HG02610 (cell line): ENCODE data around the gene TTC28.
"Not testable (repeated sequence)": the region's sequence is repeated elsewhere in the genome, so short reads cannot be mapped to it uniquely, and the experiment has no call there.

Source experiments
- ATAC-seq: cut with Tn5 transposase; IDR thresholded peaks from one replicate; pipeline ENCODE4 v1.9.1; 2021; ENCODE audit warnings: mild to moderate bottlenecking, moderate library complexity; ENCODE audit not compliant: unreplicated experiment

The TTC28 gene

DNA sequence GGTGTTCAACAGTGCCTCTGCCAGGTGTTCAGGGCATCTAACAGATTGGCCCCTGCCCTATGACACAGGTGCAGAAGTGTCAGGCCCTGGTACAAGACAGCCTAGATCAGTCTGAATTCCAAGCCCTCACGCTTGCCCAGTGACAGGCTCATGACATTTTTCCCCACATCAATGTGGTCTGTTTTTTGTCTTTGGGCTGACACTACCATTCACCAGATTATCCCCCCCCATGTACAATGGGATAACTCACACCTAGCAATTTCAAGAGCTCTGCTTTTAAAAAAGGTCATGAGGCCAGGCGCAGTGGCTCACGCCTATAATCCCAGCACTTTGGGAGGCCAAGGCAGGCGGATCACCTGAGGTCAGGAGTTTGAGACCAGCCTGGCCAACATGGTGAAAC lies 605.1 kb downstream of the TTC28 start:
- no peak for ATAC-seq

DNA sequence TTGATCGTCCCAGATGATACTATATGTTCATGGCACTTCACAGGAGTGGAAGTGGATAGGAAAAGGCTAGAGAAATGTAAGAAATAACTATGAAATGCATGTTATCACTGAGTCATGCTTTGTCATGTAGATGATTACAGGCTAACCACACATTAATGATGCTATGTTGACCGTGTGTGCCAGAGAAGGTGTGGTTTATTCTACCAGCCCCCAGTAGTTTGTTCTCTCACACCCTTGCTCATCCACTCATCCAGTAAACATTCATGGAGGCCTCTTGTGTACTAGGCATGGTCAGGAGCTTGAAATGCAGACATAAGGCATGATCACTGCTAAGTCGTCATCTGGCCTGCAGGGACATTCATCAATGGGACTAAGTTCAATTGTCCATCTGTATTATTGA lies 607.6 kb downstream of the TTC28 start:
- no peak for ATAC-seq

DNA sequence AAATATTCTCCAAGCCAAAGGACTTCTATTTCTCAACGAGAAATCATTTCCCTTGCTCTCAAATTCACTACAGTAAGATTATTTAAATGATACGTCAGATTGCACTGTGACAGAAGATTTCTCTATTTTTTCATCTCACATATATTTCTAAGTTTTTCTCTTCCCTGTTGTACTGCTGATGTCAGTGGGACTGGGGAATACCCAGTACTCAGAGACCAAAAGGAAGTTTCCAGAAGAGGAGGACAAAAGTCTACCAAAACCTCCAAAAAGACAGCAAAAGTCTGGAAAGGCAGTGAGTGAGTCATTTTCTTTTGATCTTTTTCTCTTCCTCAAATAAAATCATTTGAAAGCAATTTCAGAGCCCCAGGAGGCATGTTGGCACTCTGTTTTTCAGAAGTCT lies 610.8 kb downstream of the TTC28 start:
- ATAC-seq = no peak

DNA sequence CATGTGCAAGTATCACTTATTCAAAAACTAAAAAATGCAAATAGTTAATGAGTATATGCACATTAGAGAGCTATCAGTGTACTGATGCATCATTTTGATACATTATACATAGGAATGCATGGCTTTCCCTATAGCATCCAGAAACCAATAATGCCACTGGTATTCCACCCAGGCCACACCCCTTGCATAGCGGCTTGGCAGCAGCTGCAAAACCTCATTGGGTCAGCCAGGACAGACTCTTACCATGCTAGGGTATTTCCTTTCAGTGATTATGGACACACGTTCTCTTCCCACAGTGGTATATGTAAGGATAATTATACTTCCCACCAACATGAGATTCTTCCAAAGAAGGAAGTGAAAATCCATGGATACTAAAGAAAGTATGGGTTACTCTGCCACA lies 614.7 kb downstream of the TTC28 start:
- ATAC-seq = no peak

DNA sequence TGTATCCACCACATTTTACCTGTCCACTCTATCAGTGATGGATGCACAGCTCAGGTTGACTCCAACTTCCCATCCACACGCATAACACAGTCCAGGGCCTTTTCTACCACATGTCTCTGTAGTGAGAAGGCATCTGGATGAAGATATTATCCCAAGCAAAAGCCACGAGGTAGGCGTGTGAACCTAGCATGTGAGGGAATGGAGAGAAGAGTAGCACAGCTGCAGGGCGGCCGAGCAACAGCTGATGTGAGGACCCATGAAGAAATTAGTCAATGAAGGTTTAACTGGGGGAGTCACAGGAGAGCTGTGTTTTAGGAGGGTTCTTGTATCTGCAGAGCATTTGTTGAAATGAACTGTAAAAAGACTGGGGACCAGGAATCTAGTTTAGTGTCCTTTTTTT lies 616.0 kb downstream of the TTC28 start:
- no peak for ATAC-seq

DNA sequence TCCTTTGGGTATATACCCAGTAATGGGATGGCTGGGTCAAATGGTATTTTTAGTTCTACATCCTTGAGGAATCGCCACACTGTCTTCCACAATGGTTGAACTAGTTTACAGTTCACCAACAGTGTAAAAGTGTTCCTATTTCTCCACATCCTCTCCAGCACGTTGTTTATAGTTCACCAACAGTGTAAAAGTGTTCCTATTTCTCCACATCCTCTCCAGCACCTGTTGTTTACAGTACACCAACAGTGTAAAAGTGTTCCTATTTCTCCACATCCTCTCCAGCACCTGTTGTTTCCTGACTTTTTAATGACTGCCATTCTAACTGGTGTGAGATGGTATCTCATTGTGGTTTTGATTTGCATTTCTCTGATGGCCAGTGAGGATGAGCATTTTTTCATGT lies 619.0 kb downstream of the TTC28 start:
- ATAC-seq = not testable (repeated sequence)

DNA sequence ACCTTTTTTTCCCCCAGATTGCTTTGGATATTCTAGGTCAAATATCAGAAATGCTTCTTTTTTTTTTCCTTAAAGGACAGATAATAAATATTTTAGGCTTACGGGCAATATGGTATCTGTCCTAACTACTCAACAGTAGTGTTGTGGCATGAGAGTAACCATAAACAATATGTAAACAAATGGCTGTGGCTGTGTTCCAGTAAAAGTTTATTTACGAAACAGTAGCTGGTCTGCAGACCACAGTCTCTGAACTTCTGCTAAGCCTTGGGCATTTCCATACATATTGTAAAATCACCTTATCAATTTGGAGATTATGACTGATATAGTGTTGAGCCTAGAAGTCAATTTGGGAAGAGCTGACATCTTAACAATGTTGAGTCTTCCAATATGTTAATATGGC lies 621.6 kb downstream of the TTC28 start:
- ATAC-seq = no peak

DNA sequence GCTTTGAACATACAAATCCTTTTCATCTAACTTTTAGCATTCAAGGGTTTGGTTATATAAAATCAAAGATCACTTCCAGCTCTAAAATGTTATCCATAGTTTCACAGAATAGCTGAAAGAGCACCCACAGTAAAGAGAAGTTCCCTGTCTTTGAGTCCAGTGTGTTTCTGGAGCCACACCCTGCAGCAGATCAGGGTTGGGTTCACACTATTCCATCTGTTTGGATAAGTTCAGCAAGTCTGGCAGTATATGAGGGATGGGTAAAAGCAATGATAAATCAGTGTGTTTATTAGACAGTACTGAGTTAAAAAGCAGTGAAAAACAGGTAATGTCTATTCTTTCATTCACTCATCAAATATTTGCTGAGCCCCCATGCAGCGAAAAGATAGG lies 624.8 kb downstream of the TTC28 start:
- no peak for ATAC-seq

DNA sequence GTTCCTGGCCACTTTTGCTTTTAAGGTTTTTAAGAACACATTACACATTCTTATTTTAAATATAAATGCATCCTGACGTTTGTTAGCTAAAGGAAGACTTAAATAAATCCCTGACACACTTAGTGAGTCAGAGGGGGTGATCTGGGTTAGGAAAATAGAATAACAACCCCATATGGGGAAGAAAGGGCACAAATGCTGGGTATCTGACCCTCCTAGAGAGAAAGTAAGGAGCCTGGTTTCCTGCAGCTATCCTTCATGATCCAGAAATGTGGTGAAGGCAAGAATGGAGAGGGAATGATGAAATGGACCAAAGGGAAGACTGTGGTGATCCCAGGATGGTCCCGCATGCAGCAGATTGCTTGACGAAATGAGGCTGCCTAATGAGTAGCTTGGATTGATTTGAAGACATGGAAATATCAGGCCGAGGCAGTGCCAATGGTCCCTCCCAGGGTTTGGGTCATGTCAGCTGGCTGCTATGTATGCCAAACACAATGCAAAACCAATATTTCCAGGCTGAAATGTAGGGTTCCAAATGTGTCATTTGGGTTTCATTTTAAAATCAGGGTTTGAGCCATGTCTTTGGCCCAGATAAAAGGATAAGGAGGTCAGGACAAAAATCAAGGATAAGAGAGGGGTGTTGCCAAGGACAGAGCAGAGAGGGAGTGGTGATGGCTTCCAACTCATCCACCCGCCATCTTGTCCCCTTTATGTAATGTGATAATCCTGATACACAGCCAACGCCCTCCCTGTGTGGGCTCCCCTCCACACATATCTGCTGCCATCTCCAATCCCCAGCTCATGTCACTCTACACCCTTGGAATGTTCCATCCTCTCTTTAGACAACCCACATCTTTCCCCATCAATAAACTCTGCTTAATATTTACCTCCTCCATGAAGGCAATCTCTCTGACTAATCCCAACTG lies 625.5 kb downstream of the TTC28 start:
- ATAC-seq = no peak

DNA sequence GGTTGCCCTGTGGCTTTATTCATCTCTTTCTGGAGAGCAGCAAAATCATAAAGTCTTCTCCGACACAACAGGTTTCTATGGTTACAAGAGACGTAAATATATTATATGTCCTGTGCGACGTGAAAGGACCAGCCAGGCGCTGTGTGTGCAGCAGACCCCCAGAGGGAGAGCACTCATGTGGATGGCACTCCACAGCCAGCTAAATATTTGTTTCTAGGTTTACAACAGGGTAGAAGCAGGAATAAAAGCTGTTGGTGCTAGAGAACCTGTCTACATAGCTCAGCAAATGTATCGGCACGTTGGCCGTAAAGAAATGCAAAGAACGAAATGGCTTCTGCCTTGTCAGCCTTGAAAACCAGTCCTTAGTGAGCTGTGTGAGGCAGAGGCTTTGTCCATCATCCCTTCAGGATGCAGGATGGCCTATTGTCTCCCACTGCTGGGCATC lies 626.8 kb downstream of the TTC28 start:
- no peak for ATAC-seq

DNA sequence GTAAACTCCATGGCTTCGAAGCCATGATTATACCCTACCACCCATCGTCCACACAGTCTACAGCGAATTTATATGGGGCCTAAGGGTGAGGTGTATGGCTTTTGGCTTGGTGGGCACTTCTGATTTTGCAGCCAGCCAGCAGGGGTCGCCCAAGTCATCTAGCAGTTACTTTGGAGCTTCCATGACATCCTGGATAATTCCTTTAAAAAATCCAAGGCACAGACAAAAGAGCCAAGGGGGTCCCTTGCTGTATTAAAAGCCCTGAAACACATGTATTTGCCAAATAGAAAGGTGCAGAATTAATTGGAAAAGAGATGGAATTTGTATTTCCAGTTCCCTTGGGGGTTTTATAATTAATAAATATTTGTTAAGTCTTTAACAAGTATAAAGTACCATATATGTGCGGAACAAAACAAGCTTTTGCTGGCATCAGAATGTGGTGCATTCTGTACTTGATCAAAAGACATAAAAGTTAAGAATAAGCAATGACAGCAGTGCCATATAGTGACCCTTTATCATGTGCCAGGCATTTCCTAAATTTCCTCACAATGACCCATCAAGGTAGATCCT lies 627.8 kb downstream of the TTC28 start:
- no peak for ATAC-seq

DNA sequence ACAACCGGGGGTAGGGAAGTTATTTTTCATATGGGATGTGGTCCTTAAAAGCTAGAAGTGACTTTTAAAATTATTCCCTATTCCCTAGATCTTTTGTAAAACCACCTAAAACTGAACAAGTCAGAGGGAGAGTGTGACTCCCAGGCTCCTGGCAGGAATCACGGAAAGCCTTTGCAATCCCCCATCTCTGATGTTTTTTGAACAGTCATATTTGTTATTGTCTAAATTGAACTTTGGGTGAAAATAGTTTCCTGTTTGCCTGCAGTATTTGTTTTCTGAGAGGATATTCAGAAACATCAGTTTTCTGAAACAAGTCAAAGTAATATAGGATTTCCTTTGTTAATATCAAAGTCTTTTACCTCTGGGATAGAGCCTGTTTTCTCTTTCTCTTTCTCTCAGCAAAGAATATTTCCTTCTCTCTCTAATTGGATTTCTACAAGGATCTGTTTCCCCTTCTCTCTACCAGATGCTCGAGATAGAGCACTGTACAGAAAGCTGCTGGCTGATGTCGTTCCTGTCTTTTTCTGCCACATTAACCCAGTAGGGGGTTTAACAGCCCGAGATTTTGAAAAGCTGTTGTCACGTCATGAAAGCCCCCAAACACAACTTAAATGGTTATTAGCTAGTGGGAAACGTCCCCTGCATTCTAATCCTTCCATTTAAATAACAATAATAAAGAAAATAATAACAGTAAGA lies 628.4 kb downstream of the TTC28 start:
- no peak for ATAC-seq

DNA sequence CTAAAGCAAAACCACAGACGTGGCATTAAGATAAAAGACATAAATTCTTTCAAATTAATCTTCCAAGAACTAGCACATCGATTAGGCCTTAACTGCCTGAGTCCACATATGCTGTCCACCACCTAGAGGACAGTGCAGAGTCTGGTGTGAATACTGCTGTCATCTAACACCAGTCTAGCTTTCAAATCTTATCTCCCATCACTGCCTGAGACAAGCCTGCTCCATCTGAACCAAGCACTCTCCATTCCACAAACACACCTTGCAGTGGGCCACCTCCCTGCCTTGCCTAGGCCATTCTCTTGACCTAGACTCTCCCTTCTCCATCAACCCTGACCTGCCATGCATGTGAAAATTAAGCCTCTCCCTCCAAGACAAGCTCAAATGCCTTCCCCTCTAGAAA lies 631.1 kb downstream of the TTC28 start:
- no peak for ATAC-seq

DNA sequence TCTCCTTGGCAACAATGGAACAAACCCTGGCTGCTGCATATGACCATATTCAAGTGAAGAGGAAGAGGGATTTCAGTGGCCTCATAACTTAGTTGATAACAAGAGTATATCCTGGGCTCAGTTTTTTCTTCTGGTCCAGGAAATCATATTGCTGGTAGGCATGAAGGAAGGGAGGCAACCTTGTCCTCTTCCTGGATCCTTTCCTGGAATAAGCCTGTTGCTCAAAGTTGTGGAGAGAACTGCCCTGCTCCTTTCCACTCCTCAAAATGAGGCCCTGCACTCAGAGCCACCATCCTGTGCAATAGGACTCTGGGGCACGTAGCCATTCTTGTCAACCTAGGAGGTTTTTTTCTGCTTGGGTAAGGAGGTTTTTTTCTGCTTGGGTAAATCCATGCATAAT lies 631.9 kb downstream of the TTC28 start:
- no peak for ATAC-seq

DNA sequence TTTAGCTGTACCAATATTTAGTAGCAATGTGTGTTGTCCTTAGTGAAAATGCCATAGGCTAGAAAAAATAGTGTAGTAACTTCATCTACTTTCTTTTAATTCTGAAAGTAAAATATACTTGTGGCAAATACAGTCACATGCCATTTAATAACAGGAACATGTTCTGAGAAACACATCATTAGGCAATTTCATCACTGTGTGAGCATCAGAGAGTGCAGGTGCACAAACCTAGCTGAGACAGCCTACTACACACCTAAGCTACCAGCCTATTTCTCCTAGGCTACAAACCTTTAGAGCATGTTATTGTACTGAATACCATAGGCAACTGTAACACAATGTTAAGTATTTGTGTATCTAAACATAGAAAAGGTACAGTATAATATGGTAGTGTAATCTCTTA lies 633.5 kb downstream of the TTC28 start:
- no peak for ATAC-seq

DNA sequence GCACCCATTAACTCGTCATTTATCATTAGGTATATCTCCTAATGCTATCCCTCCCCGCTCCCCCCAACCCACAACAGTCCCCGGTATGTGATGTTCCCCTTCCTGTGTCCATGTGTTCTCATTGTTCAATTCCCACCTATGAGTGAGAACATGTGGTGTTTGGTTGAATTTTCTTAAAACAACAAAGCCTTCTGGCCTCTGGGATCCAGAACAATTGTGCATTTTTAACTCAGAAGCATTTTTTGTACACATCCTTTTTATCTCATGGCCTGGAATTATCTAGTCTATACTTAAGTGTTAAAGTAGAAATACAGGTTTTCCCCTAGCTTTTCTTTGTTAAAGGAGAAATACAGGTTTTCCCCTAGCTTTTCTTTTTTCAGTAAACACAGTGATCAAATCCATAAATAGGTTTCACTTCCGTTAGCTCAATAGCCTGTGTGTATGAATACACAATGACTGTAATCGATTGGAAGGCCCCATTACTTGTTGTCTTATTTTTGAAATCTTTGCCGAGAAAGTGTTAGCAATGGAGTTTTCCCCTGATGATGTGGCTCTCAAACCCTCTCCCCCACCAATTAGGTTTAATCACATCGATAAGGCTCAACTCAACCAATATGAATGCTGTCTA lies 635.0 kb downstream of the TTC28 start:
- no peak for ATAC-seq

DNA sequence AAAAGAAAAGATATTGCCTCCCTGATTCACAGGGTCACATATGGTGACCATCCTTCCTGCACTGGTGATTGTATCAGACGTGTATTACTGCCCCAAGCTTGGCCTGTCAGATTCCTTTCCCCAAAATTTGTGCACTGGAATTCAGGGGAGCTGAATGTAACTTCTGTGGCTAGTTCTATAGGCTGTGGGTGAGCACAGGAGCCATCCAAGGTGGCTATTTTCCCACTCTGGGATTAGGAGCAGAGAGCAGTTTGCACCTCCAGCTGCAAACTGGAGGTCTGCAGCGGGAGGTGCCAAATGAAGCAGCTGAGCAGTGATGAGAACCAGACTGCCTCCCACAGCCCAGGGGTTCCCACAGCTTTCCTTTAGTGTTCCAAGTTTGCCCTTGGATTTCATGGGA lies 636.4 kb downstream of the TTC28 start:
- ATAC-seq = no peak

DNA sequence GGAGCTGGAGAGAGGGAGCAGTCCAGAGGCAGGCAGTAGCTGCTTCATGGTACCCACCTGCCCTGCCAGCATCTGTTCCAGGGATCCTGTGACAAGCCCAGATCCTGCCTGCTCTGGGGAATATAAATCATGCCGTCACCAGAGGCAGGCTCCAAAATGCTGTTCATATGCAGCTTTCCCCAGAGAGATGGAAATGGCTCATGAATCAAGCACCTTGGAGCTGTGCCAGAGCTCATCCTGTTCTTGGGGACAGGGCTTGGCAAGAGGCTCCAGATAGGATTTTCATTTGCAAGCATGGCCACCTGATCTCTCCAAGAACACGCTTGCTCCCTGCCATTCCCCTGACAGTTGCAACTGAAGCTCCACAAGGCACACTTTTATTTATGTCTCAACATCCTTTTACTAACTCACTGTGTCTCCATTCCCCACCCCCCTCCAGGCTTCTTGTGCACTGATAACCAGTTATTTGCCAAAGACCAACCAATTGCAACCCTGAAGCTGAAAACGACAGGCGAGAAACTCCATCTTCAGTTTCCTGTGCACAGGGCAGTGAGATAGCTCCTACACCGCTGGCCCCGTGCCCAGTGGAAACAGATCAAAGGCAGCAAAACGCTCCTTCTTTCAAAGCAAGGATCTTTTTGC lies 644.8 kb downstream of the TTC28 start:
- ATAC-seq = no peak

DNA sequence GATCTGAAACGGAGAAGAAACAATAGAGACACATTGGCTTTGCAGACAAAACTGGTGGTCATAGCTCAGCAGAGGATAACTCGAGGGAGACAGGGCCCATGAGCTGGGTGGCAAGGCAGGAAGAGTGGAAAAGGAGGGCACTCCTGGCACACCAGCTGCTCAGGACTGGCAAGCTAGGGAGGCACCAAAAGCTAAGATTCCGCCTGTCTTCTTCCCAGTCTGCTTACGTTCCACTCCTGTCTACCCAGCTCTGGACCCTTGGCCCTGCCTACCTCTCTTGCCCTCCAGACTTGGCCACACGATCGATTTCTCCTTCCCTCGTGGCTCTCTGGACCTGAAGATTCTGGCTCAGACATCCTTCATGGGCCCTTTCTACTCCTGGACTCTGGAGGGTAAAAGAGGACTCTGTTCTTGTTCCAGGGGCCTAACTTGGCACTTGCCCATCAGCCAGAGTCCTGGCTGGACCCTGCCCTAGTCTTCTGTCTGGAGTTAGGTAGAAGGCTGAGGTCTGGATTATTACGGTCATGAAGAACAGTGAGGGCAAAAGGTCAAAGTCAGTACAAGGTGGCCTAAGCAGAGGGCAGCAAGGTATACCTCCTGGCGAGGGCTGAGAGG lies 645.4 kb downstream of the TTC28 start:
- ATAC-seq = no peak

DNA sequence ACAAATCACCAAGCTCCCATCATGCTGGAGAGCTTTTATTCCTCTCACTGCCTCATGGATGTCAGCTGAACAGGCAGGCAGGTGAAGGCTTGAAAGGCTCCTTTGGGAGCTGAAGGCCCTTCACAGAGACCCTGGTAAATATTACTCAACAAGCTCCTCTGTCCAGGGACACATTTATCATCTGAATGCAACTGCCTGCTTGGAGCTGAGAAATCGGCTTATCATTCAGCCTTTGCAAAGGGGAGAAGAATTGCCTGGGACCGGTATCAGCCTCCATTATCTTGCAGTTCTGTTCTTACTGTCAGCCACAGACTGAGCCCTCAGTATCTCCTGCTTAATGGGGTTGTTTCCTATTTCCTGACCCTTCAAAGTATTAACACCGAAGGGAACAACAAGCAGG lies 646.8 kb downstream of the TTC28 start:
- no peak for ATAC-seq
